Measurements from ENCODE around the gene ODC1.

GRCh38 chr2:10481666-10482157 lies 33.6 kb upstream of the ODC1 start:
- TF ChIP-seq GATA3 (IDR thresholded peaks at IDR 0.05; ENCODE audit: low read depth, low read length) (no peak), GATA2 (IDR thresholded peaks at IDR 0.05; ENCODE audit: low read depth, low read length) (no peak)

Data from SH-SY5Y (cell line).